ENCODE measurements around the gene TRIM50. TPM values are rescaled to one million over a fixed set of nuclear protein-coding genes. Genes with fewer than 3 reads are reported as not detected.
A peak's percentile ranks its signal among the peaks of the same experiment; 100 is the strongest.
"Not testable (repeated sequence)": the region's sequence is repeated elsewhere in the genome, so short reads cannot be mapped to it uniquely, and the experiment has no call there.

The TRIM50 gene
- total RNA-seq, 2 donors from 2014 or later = 16.2 to 22.3 TPM

DNA sequence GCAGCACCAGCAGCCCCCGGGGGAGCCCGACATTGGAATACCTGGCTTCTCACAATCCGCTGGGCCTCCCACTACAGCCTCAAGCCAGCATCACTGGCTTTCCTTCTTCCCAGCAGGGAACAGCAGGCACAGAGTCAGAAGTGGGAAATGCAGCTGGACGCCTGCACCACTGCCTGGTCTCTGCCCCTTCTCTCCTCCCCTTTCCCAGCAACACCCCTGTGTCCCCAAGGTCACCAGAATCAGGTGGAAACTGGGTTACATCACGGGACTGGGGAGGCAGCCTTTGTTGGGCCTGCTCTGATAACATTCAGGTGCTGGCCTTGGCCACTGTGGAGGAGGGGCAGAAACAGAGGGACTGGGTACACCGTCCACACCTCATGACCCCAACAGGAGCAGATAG, 2.5 kb downstream of the TRIM50 start:
- TF ChIP-seq POLR2A (IDR thresholded peaks at IDR 0.05) = peak; percentile 35 to 77 (median 66)
- TF ChIP-seq, protein P1, sequence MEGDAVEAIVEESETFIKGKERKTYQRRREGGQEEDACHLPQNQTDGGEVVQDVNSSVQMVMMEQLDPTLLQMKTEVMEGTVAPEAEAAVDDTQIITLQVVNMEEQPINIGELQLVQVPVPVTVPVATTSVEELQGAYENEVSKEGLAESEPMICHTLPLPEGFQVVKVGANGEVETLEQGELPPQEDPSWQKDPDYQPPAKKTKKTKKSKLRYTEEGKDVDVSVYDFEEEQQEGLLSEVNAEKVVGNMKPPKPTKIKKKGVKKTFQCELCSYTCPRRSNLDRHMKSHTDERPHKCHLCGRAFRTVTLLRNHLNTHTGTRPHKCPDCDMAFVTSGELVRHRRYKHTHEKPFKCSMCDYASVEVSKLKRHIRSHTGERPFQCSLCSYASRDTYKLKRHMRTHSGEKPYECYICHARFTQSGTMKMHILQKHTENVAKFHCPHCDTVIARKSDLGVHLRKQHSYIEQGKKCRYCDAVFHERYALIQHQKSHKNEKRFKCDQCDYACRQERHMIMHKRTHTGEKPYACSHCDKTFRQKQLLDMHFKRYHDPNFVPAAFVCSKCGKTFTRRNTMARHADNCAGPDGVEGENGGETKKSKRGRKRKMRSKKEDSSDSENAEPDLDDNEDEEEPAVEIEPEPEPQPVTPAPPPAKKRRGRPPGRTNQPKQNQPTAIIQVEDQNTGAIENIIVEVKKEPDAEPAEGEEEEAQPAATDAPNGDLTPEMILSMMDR (IDR thresholded peaks at IDR 0.05) = peak in 1 of 7 experiments; percentile 8
- H3K27ac ChIP-seq = peak overlapping the region; percentile 15 to 78 (median 70)

DNA sequence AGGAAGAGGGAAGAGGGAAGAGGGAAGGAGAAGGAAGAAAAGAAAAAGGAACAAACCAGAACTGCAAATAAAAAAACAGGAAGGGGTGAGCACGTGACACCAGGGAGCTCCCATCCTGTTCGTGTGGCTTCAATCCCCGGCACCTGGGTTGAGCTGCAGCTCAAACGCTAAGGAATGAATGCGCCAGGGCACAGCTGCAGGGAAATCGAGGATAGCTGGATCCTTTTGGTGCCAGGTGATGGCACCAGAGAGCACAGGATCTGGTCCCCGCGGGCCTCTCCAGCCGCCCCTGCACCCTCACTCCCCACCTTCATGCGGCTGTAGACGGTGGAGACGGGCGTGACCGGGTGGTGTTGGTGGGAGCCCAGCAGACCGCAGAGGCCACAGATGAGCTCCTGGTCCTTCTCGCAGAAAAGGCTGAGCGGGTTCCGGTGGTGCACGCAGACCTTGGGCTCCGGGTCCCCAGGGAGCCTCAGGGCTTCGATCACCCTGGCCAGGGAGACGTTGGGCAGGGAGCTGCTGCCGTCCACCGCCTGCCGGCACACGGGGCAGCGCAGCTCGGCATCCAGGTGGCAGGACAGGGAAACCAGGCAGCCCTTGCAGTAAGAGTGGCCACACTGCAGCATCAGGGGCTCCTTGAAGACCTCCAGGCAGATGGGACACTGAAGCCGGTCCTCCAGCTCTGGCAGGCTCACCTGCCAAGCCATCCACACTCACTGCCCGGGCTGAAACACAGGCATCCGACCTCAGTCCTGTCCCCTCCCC, 3.6 kb downstream of the TRIM50 start:
- intact Hi-C loops (cut with DNase I); H3K36me3 ChIP-seq (replicated peaks in 1 of 2; ENCODE audit: insufficient read depth in 1 of 2, low read depth in 2 of 2); H3K9me3 ChIP-seq; H3K27me3 ChIP-seq: not testable (repeated sequence)
- peak overlapping the region in 3 of 4 donors; percentile 69 to 78 (median 72) for H3K27ac ChIP-seq
- peak in 1 of 3 donors; percentile 20 for TF ChIP-seq POLR2A (IDR thresholded peaks at IDR 0.05)
- TF ChIP-seq, protein P1 (IDR thresholded peaks at IDR 0.05) = peak; percentile 16 to 69 (median 54)
- peak overlapping the region; percentile 7 to 9 for H3K4me3 ChIP-seq
- peak; percentile 59 for ATAC-seq
- WGBS, 2 donors = 6% methylated on average over 12 to 30 of the region's 31 CpGs
- H3K4me1 ChIP-seq = peaks cover 46% of the 10 kb centered on the region
- peak; percentile 65 to 75 (median 72) for DNase-seq

More for the DNA sequence above, 2.5 kb downstream of the TRIM50 start:
- WGBS, 2 donors = 0 to 31% methylated on average over 2 to 6 of the region's 6 CpGs
- peaks cover 34% of the 10 kb centered on the region for H3K4me1 ChIP-seq
- DNase-seq (peak; percentile 80 to 93 (median 88)), ATAC-seq (peak; percentile 91)
- H3K4me3 ChIP-seq; H3K36me3 ChIP-seq (replicated peaks in 1 of 2; ENCODE audit: insufficient read depth in 1 of 2, low read depth in 2 of 2); H3K27me3 ChIP-seq; intact Hi-C loops (cut with DNase I); H3K9me3 ChIP-seq: not testable (repeated sequence)

DNA sequence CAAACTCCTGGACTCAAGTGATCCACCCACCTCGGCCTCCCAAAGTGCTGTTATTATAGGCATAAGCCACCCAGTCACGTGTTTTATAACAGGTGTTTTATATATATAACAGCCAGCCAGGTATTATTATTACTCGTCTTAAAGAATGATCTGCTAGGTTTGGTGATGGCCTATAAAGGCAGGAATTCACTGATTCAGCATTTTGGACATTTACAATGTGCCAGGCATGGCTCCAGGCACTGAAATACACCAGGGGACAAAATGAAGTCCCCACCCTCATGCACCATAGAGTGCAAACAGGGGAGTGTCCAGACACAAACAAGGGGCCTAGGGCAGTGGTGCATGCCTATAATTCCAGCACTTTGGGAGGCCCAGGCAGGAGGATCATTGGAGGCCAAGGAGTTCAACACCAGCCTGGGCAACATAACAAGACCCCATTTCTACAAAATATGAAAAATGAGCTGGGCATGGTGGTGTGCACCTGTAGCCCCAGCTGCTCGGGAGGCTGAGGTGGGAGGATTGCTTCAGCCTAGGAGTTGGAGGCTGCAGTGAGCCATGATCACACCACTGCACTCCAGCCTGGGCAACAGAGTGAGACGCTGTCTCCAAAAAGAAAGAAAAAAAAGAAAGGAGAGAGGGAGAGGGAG, 4.3 kb downstream of the TRIM50 start:
- WGBS, 2 donors = 63 to 69% methylated on average over 5 of the region's 5 CpGs
- H3K27ac ChIP-seq = peak overlapping the region in 2 of 4 donors; percentile 72 to 78
- H3K4me3 ChIP-seq; ATAC-seq; H3K27me3 ChIP-seq; H3K36me3 ChIP-seq (replicated peaks in 1 of 2; ENCODE audit: insufficient read depth in 1 of 2, low read depth in 2 of 2); DNase-seq; H3K9me3 ChIP-seq; intact Hi-C loops (cut with DNase I): not testable (repeated sequence)
- peaks cover 51% of the 10 kb centered on the region for H3K4me1 ChIP-seq

DNA sequence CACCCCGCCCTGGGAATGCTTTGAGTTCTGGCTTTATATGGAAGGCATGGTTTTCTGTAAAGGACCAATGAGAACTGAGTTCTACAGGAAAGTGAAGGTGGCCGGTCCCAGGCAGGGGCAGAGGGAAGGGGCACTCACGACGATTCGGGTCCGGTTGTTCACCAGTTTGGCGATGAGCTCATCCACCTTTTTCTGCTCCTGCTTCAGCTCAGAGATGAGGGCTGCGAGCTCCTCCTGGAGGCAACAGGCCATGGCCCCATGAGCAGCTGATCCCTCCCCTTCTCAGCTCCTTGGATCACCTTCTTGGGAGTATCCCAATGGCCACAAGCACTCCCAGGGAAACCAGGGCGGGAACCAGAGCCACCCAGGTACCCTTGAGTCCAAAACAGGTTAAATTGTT, 7.9 kb downstream of the TRIM50 start:
- H3K27ac ChIP-seq = peak overlapping the region in 3 of 4 donors; percentile 59 to 73 (median 71)
- H3K27me3 ChIP-seq; intact Hi-C loops (cut with DNase I); H3K9me3 ChIP-seq; H3K4me3 ChIP-seq; H3K36me3 ChIP-seq (replicated peaks in 1 of 2; ENCODE audit: insufficient read depth in 1 of 2, low read depth in 2 of 2): not testable (repeated sequence)
- peak; percentile 48 to 68 (median 56) for DNase-seq
- ATAC-seq = peak; percentile 57
- TF ChIP-seq, protein P1 (IDR thresholded peaks at IDR 0.05) = peak in 2 of 7 experiments; percentile 20 to 24
- peaks cover 44% of the 10 kb centered on the region for H3K4me1 ChIP-seq
- 30 to 36% methylated on average over 7 to 9 of the region's 9 CpGs for WGBS, 2 donors

DNA sequence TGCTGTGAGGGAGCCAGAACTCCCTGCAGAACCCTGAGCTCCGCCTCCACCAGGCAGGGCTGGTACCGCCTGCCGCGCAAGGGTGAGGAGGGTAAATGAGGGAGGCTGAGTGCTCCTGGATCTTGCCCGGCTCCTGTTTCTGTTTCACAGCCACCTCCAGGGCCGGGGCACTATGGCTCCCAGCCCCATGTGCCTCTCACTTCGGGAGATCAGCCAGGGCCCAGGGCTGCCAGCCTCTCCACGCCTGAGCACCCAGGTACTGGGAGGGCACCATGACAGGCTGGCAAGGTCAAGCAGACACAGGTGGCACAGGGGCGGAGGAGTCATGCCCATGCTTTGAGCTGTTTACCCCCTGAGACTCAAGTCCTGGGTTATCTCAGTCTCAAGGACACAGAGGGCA, 8.3 kb downstream of the TRIM50 start:
- H3K9me3 ChIP-seq; H3K4me3 ChIP-seq; H3K27me3 ChIP-seq; intact Hi-C loops (cut with DNase I); H3K36me3 ChIP-seq (replicated peaks in 1 of 2; ENCODE audit: insufficient read depth in 1 of 2, low read depth in 2 of 2): not testable (repeated sequence)
- Histone ChIP-seq H3K27ac (peak overlapping the region in 3 of 4 donors; percentile 59 to 73 (median 71)), H3K4me1 (peaks cover 40% of the 10 kb centered on the region)
- WGBS, 2 donors = 20 to 25% methylated on average over 4 to 9 of the region's 9 CpGs
- ATAC-seq = peak; percentile 85
- peak; percentile 63 to 81 (median 78) for DNase-seq

DNA sequence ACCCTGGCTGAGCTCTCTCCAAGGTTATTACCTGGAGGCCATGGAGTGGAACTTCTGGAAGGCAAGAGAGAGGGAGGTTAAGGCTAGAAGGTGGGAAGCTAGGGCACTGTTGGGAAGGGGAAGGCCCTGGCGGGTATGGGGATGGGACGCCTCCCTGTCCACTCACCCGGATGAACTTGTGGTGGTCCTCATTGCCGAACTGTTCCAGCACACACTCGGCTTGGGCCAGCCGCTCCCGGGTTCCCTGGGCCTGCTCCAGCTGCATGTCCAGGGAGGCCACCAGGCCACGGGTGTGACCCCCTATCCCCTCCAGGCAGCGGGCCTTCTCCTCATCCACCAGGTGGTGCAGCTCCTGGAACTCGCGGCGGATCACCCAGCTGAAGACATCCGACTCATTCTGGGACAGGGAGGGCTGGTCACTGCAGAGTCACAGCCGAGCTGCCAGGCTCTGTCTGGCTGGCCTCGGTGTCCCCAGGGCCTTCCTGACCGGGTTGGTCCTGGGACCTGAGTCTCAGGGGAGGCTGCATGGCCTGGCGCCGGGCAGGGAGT, 9.2 kb downstream of the TRIM50 start:
- H3K36me3 ChIP-seq (replicated peaks in 1 of 2; ENCODE audit: insufficient read depth in 1 of 2, low read depth in 2 of 2); ATAC-seq; intact Hi-C loops (cut with DNase I); H3K27me3 ChIP-seq; H3K4me3 ChIP-seq; H3K9me3 ChIP-seq; DNase-seq: not testable (repeated sequence)
- WGBS, 2 donors = 86 to 92% methylated on average over 7 to 17 of the region's 18 CpGs
- Histone ChIP-seq H3K4me1 (peaks cover 32% of the 10 kb centered on the region), H3K27ac (peak overlapping the region in 3 of 4 donors; percentile 59 to 73 (median 71))

All from body of pancreas (tissue), 4 donors.